Dermis blood vessel endothelial cell (primary cell): ENCODE data around the gene TEX38. TPM values are rescaled to one million over a fixed set of nuclear protein-coding genes. Genes with fewer than 3 reads are reported as not detected.
"Not testable (repeated sequence)": the region's sequence is repeated elsewhere in the genome, so short reads cannot be mapped to it uniquely, and the experiment has no call there.

ENCODE experiments used
- DNase-seq: peaks from one replicate; pipeline ENCODE4 v3.0.0; 2010
- total RNA-seq: library from RNA; depleted of rRNA; stranded (reverse); fragments of >200 nt; gene quantifications from 2 replicates; pipeline ENCODE4 v1.2.3, GENCODE V29; 2014

Gene TEX38
- total RNA-seq, 1 donor from 2014 or later, result 0.34 TPM

GRCh38 chr1:46656643-46657042 is 15.0 kb upstream of the TEX38 start:
- DNase-seq, result no peak

DNA sequence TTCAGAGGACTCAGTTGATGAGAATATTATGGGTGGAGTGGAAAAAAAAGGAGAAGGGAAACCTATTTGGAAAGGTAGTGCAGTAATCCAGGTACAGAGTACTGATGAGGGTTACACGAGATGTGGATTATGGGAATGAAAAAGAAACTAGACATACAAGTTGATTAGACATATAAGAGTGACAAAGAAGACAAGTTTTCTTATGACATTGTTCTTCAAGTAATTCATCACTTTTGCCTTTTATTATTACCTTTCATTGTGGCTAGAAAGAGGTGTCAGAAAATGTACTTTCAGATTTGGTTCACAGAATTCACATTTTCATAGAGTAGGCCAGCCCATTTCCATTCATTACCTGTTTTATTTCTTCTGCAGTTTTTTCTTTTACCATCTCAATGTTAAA is 13.9 kb upstream of the TEX38 start:
- no peak for DNase-seq

DNA sequence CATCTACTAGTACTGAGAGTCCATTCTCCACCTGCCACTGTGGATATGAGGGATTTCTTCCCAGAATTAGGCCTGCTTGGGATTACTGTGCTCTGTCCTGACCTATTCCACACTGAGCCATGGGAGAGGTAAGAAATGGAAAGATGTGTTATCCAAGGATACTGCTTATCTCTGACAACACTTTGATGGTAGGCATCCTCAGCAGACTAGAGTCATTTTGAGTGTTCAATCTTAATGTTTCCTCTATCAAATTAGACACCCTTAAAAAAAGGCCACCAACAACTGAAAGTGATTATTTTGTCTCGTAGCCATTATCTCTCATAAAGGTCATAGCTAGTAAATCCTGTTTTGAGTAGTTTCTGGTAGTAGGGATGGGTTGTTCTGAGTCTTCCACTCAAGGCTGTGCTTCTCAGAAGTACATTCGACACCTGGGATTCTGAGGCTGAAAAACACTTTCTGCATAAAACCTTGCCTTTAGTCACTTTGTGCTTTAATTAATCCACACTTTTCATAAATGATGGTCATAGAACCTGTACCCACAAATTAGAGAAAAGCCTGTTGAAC is 12.3 kb upstream of the TEX38 start:
- no peak for DNase-seq

DNA sequence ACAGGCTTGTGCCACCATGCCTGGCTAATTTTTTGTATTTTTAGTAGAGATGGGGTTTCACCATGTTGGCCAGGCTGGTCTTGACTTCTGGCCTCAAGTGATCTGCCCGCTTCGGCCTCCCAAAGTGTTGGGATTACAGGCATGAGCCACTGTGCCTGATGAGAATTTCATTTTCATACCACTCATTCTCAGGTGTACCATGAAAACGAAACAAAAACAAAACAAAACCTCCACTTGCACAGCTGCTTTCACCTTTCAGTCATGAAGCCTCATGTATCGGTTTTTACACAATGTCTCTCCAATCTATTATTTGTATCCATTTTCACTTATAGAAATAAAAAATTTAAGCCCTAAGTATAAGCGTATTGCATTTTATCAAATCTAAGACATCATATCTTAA is 11.5 kb upstream of the TEX38 start:
- DNase-seq, result not testable (repeated sequence)

- not testable (repeated sequence) for DNase-seq
These were observed 8.7 kb upstream of the TEX38 start for GRCh38 chr1:46662919-46663318.

DNA sequence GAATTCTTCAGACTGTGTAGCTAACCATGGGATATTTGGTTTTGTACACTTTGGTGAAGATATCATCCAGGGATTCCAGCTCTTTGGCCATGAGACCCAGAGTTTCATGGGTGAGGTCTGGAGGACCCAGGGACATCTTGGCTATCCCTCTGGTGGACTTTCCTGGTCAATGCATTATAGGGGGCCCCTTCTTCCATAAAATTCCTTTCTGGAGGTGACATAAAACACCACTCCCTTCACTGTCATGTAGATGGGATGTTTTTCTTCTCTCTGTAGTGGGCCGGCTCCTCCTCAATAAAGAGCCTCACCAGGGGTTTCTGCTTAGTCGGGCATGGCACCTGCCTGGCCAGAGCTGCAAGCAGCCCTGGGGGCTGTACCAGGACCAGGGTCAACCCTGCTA is 5.7 kb upstream of the TEX38 start:
- DNase-seq, result no peak

- peak; percentile 62 for DNase-seq
These were observed 3.6 kb upstream of the TEX38 start, which contains the start of gene ATPAF1 for GRCh38 chr1:46667782-46668760. Gene ATPAF1 (minus strand): TSS chr1:46668364. CDS start chr1:46668322, 42 bp downstream.

DNA sequence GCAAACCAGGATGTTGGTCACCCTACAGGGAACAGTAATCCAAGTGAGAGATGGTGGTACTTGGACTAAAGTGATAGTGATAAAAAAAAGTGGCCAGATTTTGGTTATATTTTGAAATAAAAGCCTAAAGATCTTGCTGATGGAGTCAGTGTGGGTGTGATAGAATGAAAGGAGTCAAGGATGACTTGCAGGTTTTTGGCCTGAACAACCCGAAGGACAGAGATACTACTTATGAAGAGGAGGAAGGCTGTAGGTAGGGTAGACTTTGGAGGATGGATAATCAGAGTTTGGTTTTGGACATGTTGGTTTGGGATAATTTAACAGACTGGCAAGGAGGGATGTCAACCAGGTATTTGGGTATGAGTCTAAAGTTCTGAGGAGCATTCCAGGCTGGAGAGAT is 1.5 kb upstream of the TEX38 start:
- DNase-seq, result no peak

- DNase-seq, result no peak
These were observed 1.0 kb downstream of the TEX38 start for GRCh38 chr1:46672696-46673095.

- peak; percentile 55 for DNase-seq
These were observed 2.1 kb downstream of the TEX38 start for GRCh38 chr1:46673749-46674182.

GRCh38 chr1:46675549-46676314 is 4.1 kb downstream of the TEX38 start:
- DNase-seq, result no peak

- no peak for DNase-seq
These were observed 4.9 kb downstream of the TEX38 start for GRCh38 chr1:46676531-46676930.

DNA sequence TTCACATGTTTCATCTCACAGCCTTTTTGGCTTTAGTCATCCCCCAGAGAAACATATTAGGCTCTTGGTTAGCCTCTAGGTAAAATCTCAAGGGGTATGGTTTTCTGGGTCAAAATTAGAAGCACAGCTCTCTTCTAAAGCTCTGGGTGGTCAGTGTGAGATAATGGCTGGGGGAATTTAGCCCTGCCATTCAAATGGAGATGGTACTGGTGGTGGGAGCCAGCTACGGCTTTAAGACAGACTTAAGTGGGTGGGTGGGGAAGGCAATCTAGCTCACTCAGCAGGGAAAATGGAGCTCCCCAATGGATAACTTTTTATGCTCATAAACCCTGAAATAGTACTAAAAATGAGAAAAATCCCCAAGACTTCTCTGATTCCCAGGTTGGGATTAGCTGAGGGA is 5.7 kb downstream of the TEX38 start:
- no peak for DNase-seq

DNA sequence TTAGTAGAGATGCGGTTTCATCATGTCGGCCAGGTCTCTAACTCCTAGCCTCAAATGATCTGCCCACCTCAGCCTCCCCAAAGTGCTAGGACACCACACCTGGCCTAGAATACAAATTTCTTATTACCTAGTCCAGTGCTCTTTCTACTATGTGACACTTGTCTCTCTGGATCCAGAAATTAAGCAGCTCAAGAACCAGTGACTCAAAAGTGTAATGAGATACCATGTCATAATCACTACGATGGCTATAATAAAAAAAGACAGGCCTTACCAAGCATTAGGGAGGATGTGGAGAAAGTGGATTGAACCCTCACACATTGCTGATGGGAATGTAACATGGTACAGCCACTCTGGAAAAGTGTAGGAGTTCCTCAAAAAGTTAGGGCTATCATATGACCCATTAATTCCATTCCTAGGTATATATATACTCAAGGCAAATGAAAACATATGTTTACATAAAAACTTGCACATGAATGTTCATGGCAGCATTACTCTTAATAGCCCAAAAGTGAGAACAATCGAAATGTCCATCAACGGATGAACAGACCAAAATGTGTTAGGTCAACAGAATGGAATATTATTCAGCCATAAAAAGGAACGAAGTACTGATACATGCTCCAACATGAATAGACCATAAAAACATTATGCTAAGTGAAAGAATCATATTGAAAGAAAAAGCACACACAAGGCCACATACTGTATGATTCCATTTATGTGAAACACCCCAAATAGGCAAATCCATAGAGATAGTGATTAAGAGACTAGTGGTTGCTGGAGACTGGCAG is 8.3 kb downstream of the TEX38 start:
- DNase-seq, result no peak

DNA sequence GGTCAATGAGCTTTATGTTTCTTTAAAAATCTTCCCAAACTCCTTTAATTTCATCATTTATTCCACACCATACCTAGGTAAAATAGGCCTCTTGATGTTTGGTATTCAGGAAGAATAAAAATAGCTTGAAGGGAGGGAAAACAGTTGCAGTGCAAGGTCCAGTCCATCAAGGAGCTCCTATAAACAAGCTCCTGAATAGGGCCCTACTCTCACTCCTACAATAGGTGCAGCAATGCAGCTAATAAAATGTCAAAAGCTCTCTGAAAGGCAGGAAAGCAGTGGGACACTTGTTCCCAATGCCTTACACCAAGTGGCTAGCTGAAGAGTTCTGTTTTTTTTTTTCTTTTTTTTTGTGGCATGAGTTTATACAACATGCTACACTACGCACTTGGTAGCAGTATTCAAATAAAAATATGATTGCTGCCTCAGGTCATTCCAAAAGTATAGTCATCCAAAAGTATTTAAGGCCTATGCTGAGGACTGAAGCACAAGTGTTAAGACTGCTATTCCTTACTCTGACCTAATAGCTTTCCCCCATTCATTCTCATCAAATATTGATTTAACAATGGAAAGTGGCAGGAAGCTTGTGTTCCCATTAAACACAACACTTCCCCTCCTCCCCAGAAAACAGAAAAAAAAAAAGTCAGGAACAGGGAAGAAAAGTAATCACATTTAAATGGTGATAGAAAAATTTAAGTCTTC is 9.8 kb downstream of the TEX38 start:
- peak; percentile 52 for DNase-seq

- peak; percentile 42 for DNase-seq
These were observed 10.4 kb downstream of the TEX38 start for GRCh38 chr1:46682064-46682463.

DNA sequence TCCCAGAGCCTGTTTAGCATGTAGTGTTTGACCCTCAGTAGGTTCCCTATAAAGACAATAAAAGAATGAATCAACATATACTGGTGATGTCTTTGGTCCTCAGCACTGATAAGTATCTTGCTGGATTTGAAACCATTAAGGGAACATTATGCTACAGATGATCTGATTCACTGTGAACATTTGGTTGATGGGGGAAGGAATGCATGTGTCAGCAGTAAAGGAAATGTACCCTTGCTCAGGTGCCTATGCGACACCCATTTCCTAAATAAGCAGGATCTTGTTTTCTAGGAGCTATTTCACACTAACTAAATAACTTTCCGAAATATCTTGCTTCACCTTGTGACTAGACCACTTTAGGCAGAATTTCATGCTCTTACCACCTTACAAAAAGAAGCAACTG is 13.0 kb downstream of the TEX38 start:
- no peak for DNase-seq

DNA sequence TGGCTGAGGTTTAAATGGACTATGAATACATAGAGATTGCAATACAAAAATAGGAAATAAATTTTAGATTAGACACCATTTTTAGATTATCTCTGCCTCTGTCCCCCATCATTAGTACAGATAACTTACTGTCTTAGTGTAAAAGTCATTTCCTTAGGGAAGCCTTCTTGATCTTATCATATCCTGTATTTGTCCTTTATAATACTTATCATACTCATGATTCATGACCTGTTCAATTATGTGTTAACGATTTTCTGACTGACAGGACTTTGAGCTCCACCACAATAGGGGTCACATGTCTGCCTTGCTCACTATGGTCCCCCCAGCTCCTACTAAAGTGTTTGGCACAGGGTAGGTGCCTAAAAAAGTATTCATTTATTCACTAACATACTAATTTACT is 14.6 kb downstream of the TEX38 start:
- peak; percentile 72 for DNase-seq

GRCh38 chr1:46687093-46687659 is 15.5 kb downstream of the TEX38 start:
- peak; percentile 77 for DNase-seq

DNA sequence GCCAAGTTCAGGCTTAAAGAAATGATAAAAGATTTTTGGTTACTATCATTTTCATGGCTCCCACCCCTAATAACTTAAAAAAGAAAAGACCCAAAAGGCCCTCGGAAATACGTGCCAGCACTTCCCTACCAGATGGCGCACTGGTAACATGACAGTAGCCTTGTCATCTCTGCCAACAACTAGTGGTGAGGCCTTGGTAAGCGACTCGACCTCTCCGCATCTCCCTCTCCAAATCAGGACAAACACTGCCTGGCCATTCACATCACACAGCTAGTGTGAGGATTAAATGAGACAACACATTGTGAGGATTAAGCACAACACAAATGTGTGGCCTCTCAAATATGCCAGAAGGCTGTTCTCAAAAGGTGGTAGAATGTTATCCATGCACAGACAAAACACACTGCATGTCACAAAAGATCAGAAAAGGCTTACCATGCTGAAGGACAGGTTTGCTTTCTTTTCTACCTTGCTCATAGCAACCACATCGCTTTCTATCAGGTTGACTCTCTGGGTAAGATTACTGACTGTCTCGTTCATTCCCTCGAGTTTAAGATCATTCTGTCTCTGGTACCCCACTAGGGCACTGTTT is 16.4 kb downstream of the TEX38 start:
- DNase-seq, result no peak

DNA sequence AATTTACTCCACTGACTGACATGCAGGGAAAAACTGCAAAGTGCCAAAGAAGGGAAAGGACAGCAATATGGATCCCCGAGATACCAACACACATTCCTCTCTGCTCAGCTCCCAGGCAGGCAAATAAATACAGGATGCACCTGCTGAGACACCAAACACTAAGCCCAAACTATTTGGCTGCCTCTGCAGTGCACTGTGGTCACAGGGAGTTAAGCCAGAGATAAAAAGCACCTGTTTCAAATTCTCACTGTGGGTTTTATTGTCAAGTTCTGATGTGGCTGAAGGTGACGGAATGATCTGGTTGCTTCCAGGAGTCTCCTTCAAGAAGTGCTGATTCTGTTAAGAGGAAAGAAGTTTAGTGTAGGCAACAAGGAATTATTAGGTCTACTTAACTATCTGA is 17.7 kb downstream of the TEX38 start:
- peak; percentile 84 for DNase-seq
